Measurements from ENCODE around the gene NCKAP5.

DNA sequence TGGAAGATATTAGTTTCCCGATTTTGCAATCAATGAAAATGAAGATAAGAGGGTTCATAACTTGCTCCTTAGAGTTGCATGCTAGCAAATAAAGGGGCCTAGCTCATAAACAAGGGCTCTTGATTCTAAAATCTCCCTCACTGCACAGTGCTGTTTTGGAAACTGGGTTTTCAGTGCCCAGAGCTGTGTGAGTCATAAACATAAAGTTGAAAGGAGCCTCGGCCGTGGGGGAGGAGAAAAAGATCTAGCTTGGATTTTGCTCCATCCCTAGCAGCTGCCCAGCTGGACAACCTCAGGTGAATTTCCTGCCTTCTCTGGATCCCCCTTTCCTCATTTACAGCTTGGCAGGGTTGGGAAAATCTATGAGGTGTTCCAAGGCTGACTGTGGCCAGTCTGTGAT, 940.7 kb downstream of the NCKAP5 start:
- TF ChIP-seq EZH2 (IDR thresholded peaks at IDR 0.05; ENCODE audit: low read length, unreplicated experiment) (no peak), CTCF (conservative IDR thresholded peaks at IDR 0.05; ENCODE audit: low read depth, low read length) (no peak), EZH2phosphoT487 (IDR thresholded peaks at IDR 0.05; ENCODE audit: borderline replicate concordance, low read length) (no peak)

Data from PC-3 (cell line).